Neural cell (in vitro differentiated cells): ENCODE measurements around the gene AGRP. TPM values are rescaled to one million over a fixed set of nuclear protein-coding genes. Genes with fewer than 3 reads are reported as not detected.

Source experiments
- H2AFZ ChIP-seq: fragments of 200-600, 300-800 bp; sonication (generic), shearing (Covaris generic); 2 replicates; pipeline ENCODE4 v1.6.0; 2014; ENCODE audit warnings: low read depth, mild to moderate bottlenecking, antibody characterized with exemption, low read length, moderate library complexity
- H3F3A ChIP-seq: fragments of 200-600 bp; shearing (Covaris generic); 2 replicates; pipeline ENCODE4 v1.6.1; 2016; ENCODE audit warnings: mild to moderate bottlenecking, moderate library complexity, mixed read lengths, antibody characterized with exemption, low read length; ENCODE audit not compliant: insufficient read depth, poor library complexity, severe bottlenecking
- H3K27ac ChIP-seq: fragments of 200-600, 300-800 bp; sonication (generic), shearing (Covaris generic); 2 replicates; pipeline ENCODE4 v1.5.1; 2014; ENCODE audit warnings: mild to moderate bottlenecking, low read length, moderate library complexity
- H3K27me3 ChIP-seq: fragments of 300-800, 200-600 bp; sonication (generic), shearing (Covaris generic); 2 replicates; pipeline ENCODE4 v1.6.0; 2014; ENCODE audit warnings: mild to moderate bottlenecking, low read depth, low read length, moderate library complexity; ENCODE audit not compliant: insufficient read depth
- H3K36me3 ChIP-seq: fragments of 300-800, 200-600 bp; sonication (generic), shearing (Covaris generic); 2 replicates; pipeline ENCODE4 v1.5.1; 2014; ENCODE audit warnings: mild to moderate bottlenecking, antibody characterized with exemption, low read length, moderate library complexity; ENCODE audit not compliant: insufficient read depth
- H3K4me2 ChIP-seq: fragments of 300-800, 200-600 bp; sonication (generic), shearing (Covaris generic); 2 replicates; pipeline ENCODE4 v1.6.0; 2014; ENCODE audit warnings: mild to moderate bottlenecking, low read length
- H3K4me3 ChIP-seq: fragments of 300-800, 200-600 bp; sonication (generic), shearing (Covaris generic); 2 replicates; pipeline ENCODE4 v1.5.1; 2014; ENCODE audit warnings: mild to moderate bottlenecking, low read length, moderate library complexity
- H3K79me2 ChIP-seq: fragments of 200-600 bp; shearing (Covaris generic); replicated peaks from 2 replicates; pipeline ENCODE4 v1.6.0; 2014; ENCODE audit warnings: mild to moderate bottlenecking, low read length, moderate library complexity; ENCODE audit not compliant: insufficient read depth
- H3K9ac ChIP-seq: fragments of 300-800, 200-600 bp; sonication (generic), shearing (Covaris generic); 2 replicates; pipeline ENCODE4 v1.6.1; 2016; ENCODE audit warnings: mild to moderate bottlenecking, low read length, mixed read lengths
- H3K9me2 ChIP-seq: fragments of 200-600 bp; shearing (Covaris generic); 2 replicates; pipeline ENCODE4 v1.6.1; 2016; ENCODE audit warnings: mild to moderate bottlenecking, low read length, mixed read lengths; ENCODE audit not compliant: insufficient read depth
- H3K9me3 ChIP-seq: fragments of 200-600, 300-800 bp; sonication (generic), shearing (Covaris generic); 2 replicates; pipeline ENCODE4 v1.6.1; 2016; ENCODE audit warnings: mild to moderate bottlenecking, mixed run types, low read length, moderate library complexity, mixed read lengths
- H4K20me1 ChIP-seq: fragments of 200-600 bp; shearing (Covaris generic); 2 replicates; pipeline ENCODE4 v1.6.1; 2016; ENCODE audit warnings: mild to moderate bottlenecking, mixed run types; ENCODE audit not compliant: insufficient read depth
- CTCF ChIP-seq: fragments of 450-650 bp; IDR thresholded peaks from 2 replicates; pipeline ENCODE4 v1.5.1; 2014; ENCODE audit warnings: antibody characterized with exemption, mild to moderate bottlenecking, moderate library complexity; ENCODE audit not compliant: poor library complexity, severe bottlenecking
- EP300 ChIP-seq: fragments of 450-650 bp; conservative IDR thresholded peaks from 2 replicates; pipeline ENCODE4 v1.6.1; 2014; ENCODE audit warnings: antibody characterized with exemption, mild to moderate bottlenecking, moderate library complexity; ENCODE audit not compliant: poor library complexity, severe bottlenecking
- EZH2 ChIP-seq: fragments of 200-600, 300-800 bp; shearing (Covaris generic), sonication (generic); IDR thresholded peaks from 2 replicates; pipeline ENCODE4 v1.6.1; 2014; ENCODE audit warnings: antibody characterized with exemption, low read length, borderline replicate concordance, mild to moderate bottlenecking; ENCODE audit not compliant: insufficient read depth, poor library complexity, severe bottlenecking
- MXI1 ChIP-seq: fragments of 450-650 bp; conservative IDR thresholded peaks from 2 replicates; pipeline ENCODE4 v1.6.1; 2014; ENCODE audit warnings: antibody characterized with exemption, mild to moderate bottlenecking; ENCODE audit not compliant: poor library complexity, severe bottlenecking
- POLR2AphosphoS5 ChIP-seq: IDR thresholded peaks from 2 replicates; pipeline ENCODE4 v1.6.1; 2012
- RAD21 ChIP-seq: fragments of 450-650 bp; conservative IDR thresholded peaks from 2 replicates; pipeline ENCODE4 v1.6.1; 2014; ENCODE audit warnings: antibody characterized with exemption, mild to moderate bottlenecking, moderate library complexity
- REST ChIP-seq: IDR thresholded peaks from 2 replicates; pipeline ENCODE4 v1.6.1; 2012; ENCODE audit warnings: borderline replicate concordance
- SMC3 ChIP-seq: fragments of 450-650 bp; conservative IDR thresholded peaks from 2 replicates; pipeline ENCODE4 v1.6.1; 2014; ENCODE audit warnings: antibody characterized with exemption, mild to moderate bottlenecking, moderate library complexity; ENCODE audit not compliant: poor library complexity
- TAF1 ChIP-seq: IDR thresholded peaks from 2 replicates; pipeline ENCODE4 v1.6.1; 2012; ENCODE audit warnings: low read depth
- polyA plus RNA-seq: library from polyadenylated mRNA; depleted of rRNA; stranded (reverse); fragments of >200 nt; gene quantifications from 2 replicates; pipeline ENCODE4 v1.2.3, GENCODE V29; 2014

Gene AGRP
- polyA plus RNA-seq, 1 donor from 2014 or later = not detected

DNA sequence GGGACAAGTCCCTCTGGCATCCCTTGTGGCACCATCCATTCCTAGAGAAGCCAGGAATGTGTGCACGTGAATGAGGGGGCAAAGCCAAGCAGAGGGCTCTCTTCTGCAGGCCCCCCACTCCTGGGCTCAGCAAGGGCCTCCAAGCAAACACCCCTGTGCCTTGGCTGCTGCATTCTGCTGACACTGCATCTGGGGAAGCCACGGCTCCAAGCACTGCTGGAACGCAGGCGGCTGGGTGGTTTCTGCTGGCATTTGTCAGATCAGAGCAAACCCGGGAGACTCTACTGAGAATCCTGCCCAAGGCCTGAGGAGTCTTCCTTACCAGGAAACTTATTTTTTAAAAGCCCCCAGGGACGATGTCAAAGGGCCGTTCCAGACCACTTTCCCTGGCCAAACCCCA, 25.7 kb downstream of the AGRP start:
- H3K9me2 ChIP-seq = no peaks in the 10 kb centered on the region
- no peaks in the 10 kb centered on the region for H3F3A ChIP-seq
- H3K9me3 ChIP-seq = no peaks in the 10 kb centered on the region
- H3K4me3 ChIP-seq = no peak overlapping the region
- H3K27ac ChIP-seq = no peak overlapping the region
- H3K27me3 ChIP-seq = no peaks in the 10 kb centered on the region
- H2AFZ ChIP-seq = no peak overlapping the region
- H3K4me2 ChIP-seq = no peak overlapping the region
- no peaks in the 10 kb centered on the region for H3K79me2 ChIP-seq
- H4K20me1 ChIP-seq = no peaks in the 10 kb centered on the region
- TF ChIP-seq RAD21 (no peak), SMC3 (no peak), MXI1 (no peak), TAF1 (no peak), EP300 (no peak), POLR2AphosphoS5 (no peak), CTCF (no peak), REST (no peak)
- H3K36me3 ChIP-seq = no peaks in the 10 kb centered on the region
- no peak overlapping the region for H3K9ac ChIP-seq

- Histone ChIP-seq H3K79me2 (no peaks in the 10 kb centered on the region), H3K36me3 (no peaks in the 10 kb centered on the region), H2AFZ (no peak overlapping the region), H3F3A (no peaks in the 10 kb centered on the region), H3K27ac (no peak overlapping the region), H3K27me3 (no peaks in the 10 kb centered on the region), H3K9me3 (no peaks in the 10 kb centered on the region), H3K4me2 (no peak overlapping the region), H3K9me2 (no peaks in the 10 kb centered on the region), H4K20me1 (no peaks in the 10 kb centered on the region), H3K9ac (no peak overlapping the region), H3K4me3 (no peak overlapping the region)
- TF ChIP-seq REST (no peak), EZH2 (no peak), POLR2AphosphoS5 (no peak), CTCF (no peak), MXI1 (no peak), EP300 (no peak), RAD21 (no peak), SMC3 (no peak), TAF1 (no peak)
Observed at GRCh38 chr16:67456391-67457081, 26.8 kb downstream of the AGRP start.
